B cell (primary cell): ENCODE results near the gene ULK4. TPM values are rescaled to one million over a fixed set of nuclear protein-coding genes. Genes with fewer than 3 reads are reported as not detected.

Experiments used
- ATAC-seq: fragments of 200-7000 bp; cut with Tn5 transposase; one replicate; pipeline ENCODE4 v1.10.0; 2021; ENCODE audit warnings: low read depth, mild to moderate bottlenecking, moderate number of reproducible peaks, moderate library complexity
- CTCF ChIA-PET: fragments of 350-600 bp; sonication (Branson Sonifier 250); formaldehyde crosslinking; loops from one replicate; lab custom pipeline; 2021; ENCODE audit warnings: antibody characterized with exemption, inconsistent platforms; lab: Charles Lee
- POLR2A ChIA-PET: fragments of 350-600 bp; sonication (Branson Sonifier 250); formaldehyde crosslinking; loops from one replicate; lab custom pipeline; 2021; ENCODE audit warnings: antibody characterized with exemption; lab: Charles Lee
- DNase-seq: peaks from one replicate; pipeline ENCODE4 v3.0.0; 2013
- H2AFZ ChIP-seq: 2 replicates; pipeline ENCODE4 v1.6.1; 2012; ENCODE audit warnings: mild to moderate bottlenecking, low read depth, low read length; ENCODE audit not compliant: insufficient read depth, poor library complexity, severe bottlenecking
- H3K27ac ChIP-seq, 2 donors: 1 replicate in 1 of 2; 2 replicates in 1 of 2; pipeline ENCODE4 v1.5.1; 2012 to 2013; ENCODE audit warnings: low read length in 2 of 2, mild to moderate bottlenecking in 2 of 2, moderate library complexity in 1 of 2
- H3K27me3 ChIP-seq, 4 experiments: fragments of 200-600 bp in 1 of 4; sonication (generic) in 1 of 4; replicated peaks in 1 of 4; 1 replicate in 2 of 4; 2 replicates in 2 of 4; pipeline versions ENCODE4 v1.6.1 to v1.7.0; 2013 to 2016; ENCODE audit warnings: low read length in 3 of 4, mild to moderate bottlenecking in 2 of 4, mixed read lengths in 1 of 4, moderate library complexity in 1 of 4; ENCODE audit not compliant: insufficient read depth in 4 of 4, control insufficient read depth in 3 of 4; ENCODE audit errors: control extremely low read depth in 1 of 4
- H3K36me3 ChIP-seq, 2 experiments: replicated peaks in 1 of 2; 1 replicate in 1 of 2; 2 replicates in 1 of 2; pipeline versions ENCODE4 v1.6.1 to v1.7.1; 2013; ENCODE audit warnings: low read length in 1 of 2; ENCODE audit not compliant: insufficient read depth in 2 of 2, control insufficient read depth in 1 of 2; ENCODE audit errors: control extremely low read depth in 1 of 2, extremely low read depth in 1 of 2
- H3K4me1 ChIP-seq, 2 donors: fragments of 200-600 bp in 1 of 2; sonication (generic) in 1 of 2; 1 replicate in 1 of 2; 2 replicates in 1 of 2; pipeline versions ENCODE4 v1.5.1 to v1.6.1; 2013 to 2017; ENCODE audit warnings: low read length in 2 of 2; ENCODE audit not compliant: control insufficient read depth in 2 of 2, insufficient read depth in 2 of 2
- H3K4me2 ChIP-seq: replicated peaks from 2 replicates; pipeline ENCODE3; 2012; ENCODE audit warnings: mild to moderate bottlenecking, low read depth, low read length; ENCODE audit not compliant: poor library complexity, severe bottlenecking
- H3K4me3 ChIP-seq, 5 experiments: fragments of 200-600 bp in 1 of 5; sonication (generic) in 1 of 5; 1 replicate in 3 of 5; 2 replicates in 2 of 5; pipeline versions ENCODE4 v1.5.1 to v1.7.0; 2011 to 2016; ENCODE audit warnings: low read length in 4 of 5, mild to moderate bottlenecking in 4 of 5, low read depth in 2 of 5, control low read depth in 1 of 5, moderate library complexity in 1 of 5; ENCODE audit not compliant: insufficient read depth in 1 of 5; ENCODE audit errors: control extremely low read depth in 1 of 5, extremely low read depth in 1 of 5
- H3K79me2 ChIP-seq: fragments of 200-600 bp; sonication (generic); one replicate; pipeline ENCODE4 v1.6.0; 2016; ENCODE audit warnings: low read length; ENCODE audit not compliant: control insufficient read depth, insufficient read depth
- H3K9ac ChIP-seq: fragments of 200-600 bp; sonication (generic); 2 replicates; pipeline ENCODE4 v1.6.1; 2017; ENCODE audit warnings: mild to moderate bottlenecking, low read length, moderate library complexity
- H3K9me3 ChIP-seq, 3 donors: one replicate each; pipeline versions ENCODE4 v1.6.1 to v1.7.1; 2013; ENCODE audit warnings: low read length in 2 of 3; ENCODE audit not compliant: control insufficient read depth in 2 of 3, insufficient read depth in 1 of 3; ENCODE audit errors: control extremely low read depth in 1 of 3
- H4K20me1 ChIP-seq: 2 replicates; pipeline ENCODE4 v1.6.0; 2012; ENCODE audit warnings: mild to moderate bottlenecking, low read length; ENCODE audit not compliant: insufficient read depth, control insufficient read depth, poor library complexity, severe bottlenecking
- H3K27ac Mint-ChIP-seq: one replicate; pipeline ENCODE4 v1.8.0; 2021; ENCODE audit warnings: mixed read lengths
- H3K27me3 Mint-ChIP-seq: one replicate; pipeline ENCODE4 v1.8.0; 2021; ENCODE audit warnings: mixed read lengths
- H3K4me1 Mint-ChIP-seq: one replicate; pipeline ENCODE4 v1.8.0; 2021; ENCODE audit warnings: mixed read lengths
- H3K4me3 Mint-ChIP-seq: one replicate; pipeline ENCODE4 v1.8.0; 2021; ENCODE audit warnings: mixed read lengths
- H3K9me3 Mint-ChIP-seq: one replicate; pipeline ENCODE4 v1.8.0; 2022; ENCODE audit warnings: mixed read lengths; ENCODE audit not compliant: insufficient read depth
- EZH2 ChIP-seq: IDR thresholded peaks from 2 replicates; pipeline ENCODE4 v1.6.1; 2012; ENCODE audit warnings: borderline replicate concordance, low read depth, mild to moderate bottlenecking, moderate library complexity, low read length; ENCODE audit not compliant: insufficient read depth, poor library complexity, severe bottlenecking
- WGBS: methylation state at CpG from one replicate; pipeline ENCODE4 v1.1.5; 2013; ENCODE audit warnings: missing lambda C conversion rate; ENCODE audit not compliant: insufficient coverage; 5-methylcytosine and 5-hydroxymethylcytosine counted together
- intact Hi-C: fragments of 100-400 bp; cut with micrococcal nuclease; formaldehyde crosslinking; loops from one replicate; pipeline ENCODE4 v1.10.0; 2022
- polyA plus RNA-seq: library from polyadenylated mRNA; depleted of rRNA; stranded (reverse); fragments of >200 nt; gene quantifications from 2 replicates; pipeline ENCODE4 v1.2.3, GENCODE V29; 2012
- total RNA-seq, 2 donors: library from RNA; stranded (reverse); fragments of 120-200 nt in 1 of 2; gene quantifications; 1 replicate in 1 of 2; 2 replicates in 1 of 2; pipeline versions ENCODE4 v1.2.3 to v1.2.4, GENCODE V29; 2013 to 2022
- TF ChIP-seq, protein P1 (sequence below): fragments of 200-600 bp; IDR thresholded peaks from one replicate; pipeline ENCODE4 v1.8.0; 2022; ENCODE audit warnings: antibody characterized with exemption, mild to moderate bottlenecking

ULK4 gene
- total and polyA plus RNA-seq, 2 donors (not counting 1 experiment from before 2014, with no cell fraction given) = 5.2 to 33.7 TPM

DNA sequence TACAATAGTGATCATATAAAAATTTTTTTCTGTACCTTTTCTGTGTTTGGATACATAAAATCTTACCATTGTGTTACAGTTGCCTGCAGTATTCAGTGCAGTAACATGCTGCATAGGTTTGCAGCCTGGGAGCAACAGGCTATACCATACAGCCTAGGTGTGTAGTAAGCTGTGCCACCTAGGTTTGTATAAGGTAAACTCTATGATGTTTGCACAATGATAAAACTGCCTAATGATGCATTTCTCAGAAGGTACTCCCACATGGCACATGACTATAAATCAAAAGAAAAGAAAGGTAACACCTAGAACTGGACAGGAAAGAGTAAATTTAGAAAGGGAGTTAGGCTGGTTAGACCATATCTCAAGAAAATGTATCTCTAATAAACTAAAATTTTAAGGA lies 293.5 kb downstream of the ULK4 start:
- Histone ChIP-seq H3K9ac (no peak overlapping the region), H3K27me3 (no peaks in the 10 kb centered on the region), H3K36me3 (peaks cover 0 to 8% of the 10 kb centered on the region in 2 experiments), H4K20me1 (no peaks in the 10 kb centered on the region), H3K79me2 (no peaks in the 10 kb centered on the region), H3K9me3 (peaks cover 0 to 9% (median 2%) of the 10 kb centered on the region in 3 donors), H3K4me3 (no peak overlapping the region), H3K4me2 (no peak overlapping the region), H2AFZ (no peak overlapping the region), H3K27ac (no peak overlapping the region), H3K4me1 (no peaks in the 10 kb centered on the region)
- POLR2A ChIA-PET = no interaction called here
- CTCF ChIA-PET = no interaction called here
- no peaks in the 10 kb centered on the region for H3K4me1 Mint-ChIP-seq
- no peaks in the 10 kb centered on the region for H3K27me3 Mint-ChIP-seq
- no peak overlapping the region for H3K27ac Mint-ChIP-seq
- no peak overlapping the region for H3K4me3 Mint-ChIP-seq
- TF ChIP-seq, protein P1, sequence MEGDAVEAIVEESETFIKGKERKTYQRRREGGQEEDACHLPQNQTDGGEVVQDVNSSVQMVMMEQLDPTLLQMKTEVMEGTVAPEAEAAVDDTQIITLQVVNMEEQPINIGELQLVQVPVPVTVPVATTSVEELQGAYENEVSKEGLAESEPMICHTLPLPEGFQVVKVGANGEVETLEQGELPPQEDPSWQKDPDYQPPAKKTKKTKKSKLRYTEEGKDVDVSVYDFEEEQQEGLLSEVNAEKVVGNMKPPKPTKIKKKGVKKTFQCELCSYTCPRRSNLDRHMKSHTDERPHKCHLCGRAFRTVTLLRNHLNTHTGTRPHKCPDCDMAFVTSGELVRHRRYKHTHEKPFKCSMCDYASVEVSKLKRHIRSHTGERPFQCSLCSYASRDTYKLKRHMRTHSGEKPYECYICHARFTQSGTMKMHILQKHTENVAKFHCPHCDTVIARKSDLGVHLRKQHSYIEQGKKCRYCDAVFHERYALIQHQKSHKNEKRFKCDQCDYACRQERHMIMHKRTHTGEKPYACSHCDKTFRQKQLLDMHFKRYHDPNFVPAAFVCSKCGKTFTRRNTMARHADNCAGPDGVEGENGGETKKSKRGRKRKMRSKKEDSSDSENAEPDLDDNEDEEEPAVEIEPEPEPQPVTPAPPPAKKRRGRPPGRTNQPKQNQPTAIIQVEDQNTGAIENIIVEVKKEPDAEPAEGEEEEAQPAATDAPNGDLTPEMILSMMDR = no peak
- no peak for TF ChIP-seq EZH2
- no peak for DNase-seq
- peaks cover 10% of the 10 kb centered on the region for H3K9me3 Mint-ChIP-seq
- intact Hi-C loops = no loop called here
- ATAC-seq = no peak

DNA sequence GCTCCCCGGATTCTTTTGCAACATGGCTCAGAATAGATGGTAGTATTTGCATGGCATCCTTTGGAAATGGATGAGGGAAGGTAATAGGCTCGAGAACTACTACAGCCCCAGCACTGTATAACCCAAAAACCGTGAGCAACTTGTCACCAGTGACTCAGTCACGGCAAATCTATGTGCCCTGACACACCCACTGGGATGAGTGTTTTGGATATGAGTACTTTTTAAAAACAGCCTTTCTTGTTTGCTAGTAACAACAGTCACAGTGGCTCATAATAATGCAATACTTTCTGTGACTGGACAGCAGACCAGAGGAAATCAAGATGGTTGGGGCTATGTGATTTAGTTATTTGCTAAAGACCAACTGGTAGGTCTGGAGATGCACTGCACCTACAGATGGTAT lies 299.6 kb downstream of the ULK4 start:
- Mint-ChIP-seq H3K4me3 (no peak overlapping the region), H3K27me3 (no peaks in the 10 kb centered on the region), H3K27ac (no peak overlapping the region), H3K4me1 (no peaks in the 10 kb centered on the region), H3K9me3 (peaks cover 10% of the 10 kb centered on the region)
- Histone ChIP-seq H3K27me3 (no peaks in the 10 kb centered on the region), H3K27ac (no peak overlapping the region), H3K4me1 (no peaks in the 10 kb centered on the region), H3K79me2 (no peaks in the 10 kb centered on the region), H4K20me1 (no peaks in the 10 kb centered on the region), H2AFZ (no peak overlapping the region), H3K4me2 (no peak overlapping the region), H3K9me3 (peaks cover 0 to 9% (median 0%) of the 10 kb centered on the region in 3 donors), H3K36me3 (peaks cover 0 to 8% of the 10 kb centered on the region in 2 experiments), H3K4me3 (no peak overlapping the region), H3K9ac (no peak overlapping the region)
- ChIA-PET CTCF (no interaction called here), POLR2A (no interaction called here)
- no CpG with 5 or more reads among the region's 4 CpGs for WGBS
- ATAC-seq (no peak), DNase-seq (no peak)
- no peak for TF ChIP-seq EZH2
- TF ChIP-seq, protein P1 = no peak
- intact Hi-C loops = no loop called here
